Fibroblast of mammary gland (primary cell): ENCODE measurements around the gene LDB2.
"Not testable (repeated sequence)": the region's sequence is repeated elsewhere in the genome, so short reads cannot be mapped to it uniquely, and the experiment has no call there.

Experiments
- DNase-seq: peaks from one replicate; pipeline ENCODE4 v3.0.0-alpha.2; 2010; ENCODE audit warnings: low read depth
- H3K4me3 ChIP-seq: 2 replicates; pipeline ENCODE4 v1.5.1; 2011; ENCODE audit warnings: low read depth, mild to moderate bottlenecking, low read length, moderate library complexity; ENCODE audit not compliant: control insufficient read depth
- TF ChIP-seq, protein P1 (sequence below): conservative IDR thresholded peaks from 2 replicates; pipeline ENCODE4 v1.5.1; 2011; ENCODE audit warnings: low read depth, low read length, inconsistent platforms; ENCODE audit not compliant: control insufficient read depth, insufficient read depth

Gene LDB2

DNA sequence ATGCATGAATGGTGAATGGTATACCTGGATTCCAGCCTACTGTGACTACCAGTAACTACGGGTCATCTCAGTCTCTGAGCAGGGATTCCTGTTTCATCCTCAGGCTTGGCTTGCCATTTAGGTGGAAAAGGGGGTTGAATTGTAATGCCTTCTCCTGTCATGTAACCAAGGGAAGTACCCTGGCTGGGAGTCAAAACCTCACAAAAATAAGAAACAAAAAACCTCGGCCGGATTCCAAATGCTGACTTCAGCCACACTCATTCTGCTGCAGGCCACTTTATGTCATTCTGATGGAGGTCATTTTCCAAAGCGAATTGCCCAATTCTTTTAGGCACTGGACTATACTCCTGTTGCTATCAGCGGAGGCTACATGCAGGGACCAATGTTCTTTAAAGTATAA is 324.7 kb downstream of the LDB2 start:
- DNase-seq: peak; percentile 76

DNA sequence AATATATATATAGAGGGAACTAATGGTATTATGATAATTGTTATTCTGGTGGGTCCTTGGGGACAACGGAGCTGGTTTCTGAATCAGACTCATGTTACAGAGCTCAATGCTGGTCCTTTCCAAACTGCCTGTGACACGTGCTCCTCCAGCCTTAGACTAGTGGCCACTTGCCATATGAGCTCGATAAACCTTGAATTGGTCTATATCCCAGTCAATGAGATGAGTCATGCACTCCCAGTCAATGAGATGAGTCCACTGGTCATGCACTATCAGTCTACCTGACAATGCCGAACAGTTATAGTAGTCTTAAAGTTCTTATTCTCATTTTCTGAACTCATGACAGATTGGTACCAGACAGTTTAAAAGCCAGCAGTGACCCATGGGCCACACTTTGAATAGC is 325.2 kb downstream of the LDB2 start:
- no peak overlapping the region for H3K4me3 ChIP-seq
- DNase-seq: peak; percentile 88
- TF ChIP-seq, protein P1, sequence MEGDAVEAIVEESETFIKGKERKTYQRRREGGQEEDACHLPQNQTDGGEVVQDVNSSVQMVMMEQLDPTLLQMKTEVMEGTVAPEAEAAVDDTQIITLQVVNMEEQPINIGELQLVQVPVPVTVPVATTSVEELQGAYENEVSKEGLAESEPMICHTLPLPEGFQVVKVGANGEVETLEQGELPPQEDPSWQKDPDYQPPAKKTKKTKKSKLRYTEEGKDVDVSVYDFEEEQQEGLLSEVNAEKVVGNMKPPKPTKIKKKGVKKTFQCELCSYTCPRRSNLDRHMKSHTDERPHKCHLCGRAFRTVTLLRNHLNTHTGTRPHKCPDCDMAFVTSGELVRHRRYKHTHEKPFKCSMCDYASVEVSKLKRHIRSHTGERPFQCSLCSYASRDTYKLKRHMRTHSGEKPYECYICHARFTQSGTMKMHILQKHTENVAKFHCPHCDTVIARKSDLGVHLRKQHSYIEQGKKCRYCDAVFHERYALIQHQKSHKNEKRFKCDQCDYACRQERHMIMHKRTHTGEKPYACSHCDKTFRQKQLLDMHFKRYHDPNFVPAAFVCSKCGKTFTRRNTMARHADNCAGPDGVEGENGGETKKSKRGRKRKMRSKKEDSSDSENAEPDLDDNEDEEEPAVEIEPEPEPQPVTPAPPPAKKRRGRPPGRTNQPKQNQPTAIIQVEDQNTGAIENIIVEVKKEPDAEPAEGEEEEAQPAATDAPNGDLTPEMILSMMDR: no peak

More for the DNA sequence above, 324.7 kb downstream of the LDB2 start:
- TF ChIP-seq, protein P1: no peak
- H3K4me3 ChIP-seq: no peak overlapping the region

DNA sequence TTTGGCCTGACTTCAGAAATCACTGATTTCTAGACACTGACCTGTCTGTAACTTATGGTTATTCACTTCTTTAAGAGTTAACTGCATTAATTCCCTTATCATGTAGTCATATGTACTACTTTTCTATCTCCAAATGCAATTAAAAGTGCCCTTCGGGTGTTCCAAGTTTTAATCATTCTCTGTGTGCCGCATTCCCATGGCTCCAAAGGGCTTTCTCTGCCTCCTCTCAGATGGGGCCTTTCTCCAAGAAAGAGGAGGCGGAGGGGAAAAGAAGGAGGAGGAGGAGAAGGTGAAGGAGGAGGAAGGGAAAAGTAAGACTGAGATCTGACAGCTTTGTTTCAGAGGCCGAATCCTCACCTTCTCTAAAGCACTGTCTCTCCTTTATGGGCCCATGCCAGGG is 325.8 kb downstream of the LDB2 start:
- no peak overlapping the region for H3K4me3 ChIP-seq
- DNase-seq: no peak
- TF ChIP-seq, protein P1: no peak

DNA sequence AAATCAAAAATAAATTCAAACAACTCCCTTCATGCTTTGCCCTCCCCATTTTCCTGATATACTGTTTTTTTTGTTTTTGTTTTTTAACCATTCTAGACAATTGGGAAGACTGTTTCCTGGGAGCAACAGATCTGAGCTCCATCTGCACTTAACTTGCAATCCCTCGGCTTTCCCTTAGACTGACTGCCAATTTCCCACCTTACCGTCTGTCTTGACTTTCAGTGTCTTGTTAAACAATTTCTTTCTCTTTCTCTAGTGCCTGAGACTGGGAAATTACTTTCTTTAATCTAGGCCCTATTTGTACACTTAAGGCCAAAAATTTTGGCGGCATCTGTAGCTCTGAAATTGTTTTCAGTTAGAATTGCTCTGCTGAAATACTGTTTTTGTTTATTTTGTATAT is 326.3 kb downstream of the LDB2 start:
- no peak overlapping the region for H3K4me3 ChIP-seq
- no peak for DNase-seq
- TF ChIP-seq, protein P1: no peak

DNA sequence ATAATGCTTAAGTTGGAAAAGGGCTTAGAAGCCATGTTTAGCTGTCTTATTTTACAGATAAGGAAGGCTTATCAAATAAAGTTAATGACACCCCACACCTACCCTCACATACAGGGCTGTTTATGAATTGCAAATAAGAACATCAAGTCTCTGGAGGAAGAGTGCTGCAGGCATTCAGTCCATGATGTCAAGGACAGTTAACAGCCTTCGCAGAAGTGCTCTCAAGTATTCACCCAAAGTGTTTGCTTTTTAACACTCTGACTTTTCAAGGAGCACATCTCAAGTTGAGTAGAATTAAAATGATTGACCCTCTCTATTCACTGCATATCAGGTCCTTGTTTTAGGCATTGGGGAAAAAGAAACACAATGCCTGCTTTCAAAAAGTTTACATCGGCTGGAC is 328.7 kb downstream of the LDB2 start:
- DNase-seq: no peak
- H3K4me3 ChIP-seq: no peak overlapping the region
- TF ChIP-seq, protein P1: no peak

DNA sequence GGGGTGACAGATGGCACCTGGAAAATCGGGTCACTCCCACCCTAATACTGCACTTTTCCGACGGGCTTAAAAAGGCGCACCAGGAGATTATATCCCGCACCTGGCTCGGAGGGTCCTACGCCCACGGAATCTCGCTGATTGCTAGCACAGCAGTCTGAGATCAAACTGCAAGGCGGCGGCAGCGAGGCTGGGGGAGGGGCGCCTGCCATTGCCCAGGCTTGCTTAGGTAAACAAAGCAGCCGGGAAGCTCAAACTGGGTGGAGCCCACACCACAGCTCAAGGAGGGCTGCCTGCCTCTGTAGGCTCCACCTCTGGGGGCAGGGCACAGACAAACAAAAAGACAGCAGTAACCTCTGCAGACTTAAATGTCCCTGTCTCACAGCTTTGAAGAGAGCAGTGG is 341.1 kb downstream of the LDB2 start:
- not testable (repeated sequence) for DNase-seq, H3K4me3 ChIP-seq

DNA sequence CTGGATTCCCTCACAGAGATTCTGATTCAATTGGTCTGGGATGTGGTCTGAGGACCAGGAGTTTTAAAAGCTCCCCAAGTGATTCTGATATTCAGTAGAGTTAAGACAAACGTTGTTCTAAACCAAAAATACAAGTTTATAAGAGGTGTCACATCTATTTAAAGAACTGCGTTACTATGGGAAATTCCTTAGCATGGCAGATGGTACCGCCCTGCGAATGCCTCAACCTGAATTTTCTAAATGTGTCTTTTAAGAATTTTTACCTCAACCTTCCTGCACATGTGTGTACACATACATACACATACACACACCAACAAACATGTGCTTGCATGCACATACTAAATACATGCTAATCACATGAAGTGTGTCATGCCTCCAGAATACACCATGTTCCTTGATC is 343.3 kb downstream of the LDB2 start:
- no peak overlapping the region for H3K4me3 ChIP-seq
- no peak for DNase-seq
- TF ChIP-seq, protein P1: no peak
